GM23338 (cell line): ENCODE data around the gene SMARCC2. TPM values are rescaled to one million over a fixed set of nuclear protein-coding genes. Genes with fewer than 3 reads are reported as not detected.

Experiments used
- ATAC-seq: fragments of 200-7000 bp; cut with Tn5 transposase; 3 replicates; pipeline ENCODE4 v1.9.1; 2020
- DNase-seq: peaks from one replicate; pipeline ENCODE4 v3.0.0-alpha.2; 2015; ENCODE audit warnings: low spot score
- H2AFZ ChIP-seq: fragments of 200-600 bp; sonication (generic); 2 replicates; pipeline ENCODE4 v1.8.0; 2016; ENCODE audit warnings: antibody characterized with exemption, mild to moderate bottlenecking, moderate library complexity
- H3F3A ChIP-seq: fragments of 200-600 bp; sonication (generic); replicated peaks from 2 replicates; pipeline ENCODE4 v1.8.0; 2017; ENCODE audit warnings: antibody characterized with exemption, mixed run types, low read depth
- H3K27ac ChIP-seq: fragments of 200-600 bp; sonication (generic); 2 replicates; pipeline ENCODE4 v1.6.1; 2016; ENCODE audit warnings: low read depth
- H3K27me3 ChIP-seq: fragments of 200-600 bp; sonication (generic); 2 replicates; pipeline ENCODE4 v1.8.0; 2016; ENCODE audit warnings: mild to moderate bottlenecking, mixed run types, moderate library complexity; ENCODE audit not compliant: insufficient read depth
- H3K36me3 ChIP-seq: fragments of 200-600 bp; sonication (generic); 2 replicates; pipeline ENCODE4 v1.8.0; 2016; ENCODE audit warnings: mild to moderate bottlenecking; ENCODE audit not compliant: insufficient read depth
- H3K4me1 ChIP-seq: fragments of 200-600 bp; sonication (generic); 2 replicates; pipeline ENCODE4 v1.8.0; 2016; ENCODE audit warnings: mild to moderate bottlenecking, moderate library complexity; ENCODE audit not compliant: insufficient read depth
- H3K4me2 ChIP-seq: fragments of 200-600 bp; sonication (generic); 2 replicates; pipeline ENCODE4 v1.7.1; 2017; ENCODE audit warnings: mixed run types
- H3K4me3 ChIP-seq: fragments of 200-600 bp; sonication (generic); 2 replicates; pipeline ENCODE4 v1.6.1; 2016; ENCODE audit warnings: mixed run types
- H3K79me2 ChIP-seq: fragments of 200-600 bp; sonication (generic); replicated peaks from 2 replicates; pipeline ENCODE4 v1.8.0; 2017; ENCODE audit warnings: mild to moderate bottlenecking; ENCODE audit not compliant: insufficient read depth
- H3K9me2 ChIP-seq: fragments of 200-600 bp; sonication (generic); 2 replicates; pipeline ENCODE4 v1.8.0; 2017; ENCODE audit not compliant: insufficient read depth
- H4K20me1 ChIP-seq: fragments of 200-600 bp; sonication (generic); replicated peaks from 2 replicates; pipeline ENCODE4 v1.8.0; 2017; ENCODE audit warnings: mild to moderate bottlenecking; ENCODE audit not compliant: insufficient read depth
- H3K27ac Mint-ChIP-seq: 2 replicates; pipeline ENCODE4 v1.8.0; 2020; ENCODE audit warnings: inconsistent platforms, mild to moderate bottlenecking, moderate library complexity, mixed read lengths
- H3K27me3 Mint-ChIP-seq: 3 replicates; pipeline ENCODE4 v1.8.0; 2022; ENCODE audit warnings: low read depth, mild to moderate bottlenecking, moderate library complexity, mixed read lengths, inconsistent platforms; ENCODE audit not compliant: insufficient read depth, poor library complexity
- H3K36me3 Mint-ChIP-seq: 3 replicates; pipeline ENCODE4 v1.8.0; 2021; ENCODE audit warnings: low read depth, mild to moderate bottlenecking, inconsistent platforms, moderate library complexity, mixed read lengths
- H3K4me1 Mint-ChIP-seq: 3 replicates; pipeline ENCODE4 v1.8.0; 2020; ENCODE audit warnings: mild to moderate bottlenecking, inconsistent platforms, mixed read lengths
- H3K4me3 Mint-ChIP-seq: 3 replicates; pipeline ENCODE4 v1.8.0; 2021; ENCODE audit warnings: moderate library complexity, mild to moderate bottlenecking, inconsistent platforms, mixed read lengths
- H3K9me3 Mint-ChIP-seq: 3 replicates; pipeline ENCODE4 v1.8.0; 2020; ENCODE audit warnings: moderate library complexity, mild to moderate bottlenecking, inconsistent platforms, mixed read lengths
- EZH2 ChIP-seq: fragments of 200-600 bp; sonication (generic); IDR thresholded peaks from one replicate; pipeline ENCODE4 v1.8.0; 2017; ENCODE audit warnings: antibody characterized with exemption, mild to moderate bottlenecking, low read depth; ENCODE audit not compliant: unreplicated experiment
- EZH2phosphoT487 ChIP-seq: fragments of 200-600 bp; sonication (generic); IDR thresholded peaks from one replicate; pipeline ENCODE4 v1.8.1; 2018; ENCODE audit warnings: antibody characterized with exemption; ENCODE audit not compliant: unreplicated experiment
- JUNB ChIP-seq: IDR thresholded peaks from one replicate; pipeline ENCODE4 v1.6.1; 2016; ENCODE audit warnings: antibody characterized with exemption; ENCODE audit not compliant: unreplicated experiment
- STAT1 ChIP-seq: IDR thresholded peaks from one replicate; pipeline ENCODE4 v1.6.1; 2016; ENCODE audit warnings: antibody characterized with exemption; ENCODE audit not compliant: unreplicated experiment
- ZNF114 ChIP-seq: fragments of 250-450 bp; sonication (Bioruptor Pico); IDR thresholded peaks from 2 replicates; pipeline ENCODE4 v1.5.0; 2020; ENCODE audit warnings: mild to moderate bottlenecking, moderate library complexity
- ZNF331 ChIP-seq: fragments of 250-450 bp; sonication (Bioruptor Pico); IDR thresholded peaks from 2 replicates; pipeline ENCODE4 v1.5.0; 2020; ENCODE audit warnings: low read depth, mild to moderate bottlenecking, moderate library complexity
- polyA plus RNA-seq: library from polyadenylated mRNA; unstranded; fragments of >200 nt; fragmentation: Nextera tagmentation; extraction: Ambion mirVana; gene quantifications from 2 replicates; pipeline ENCODE4 v1.2.1, GENCODE V29; 2016
- total RNA-seq: library from RNA; depleted of rRNA; stranded (reverse); fragments of >200 nt; shearing (Covaris generic); gene quantifications from 2 replicates; pipeline ENCODE4 v1.2.3, GENCODE V29; 2014
- TF ChIP-seq, protein P1 (sequence below): IDR thresholded peaks from one replicate; pipeline ENCODE4 v1.6.1; 2018; ENCODE audit warnings: antibody characterized with exemption; ENCODE audit not compliant: unreplicated experiment
- TF ChIP-seq, protein P2 (sequence below), 2 experiments: fragments of 200-600 bp in 1 of 2; sonication (generic) in 1 of 2; conservative IDR thresholded peaks; 2 replicates each; pipeline versions ENCODE4 v1.5.1 to v1.6.1; 2016 to 2017; ENCODE audit warnings: antibody characterized with exemption in 2 of 2, low read depth in 2 of 2, mild to moderate bottlenecking in 2 of 2, moderate library complexity in 1 of 2

Gene SMARCC2
- total and polyA plus RNA-seq, 2 experiments from 2014 or later: 40.4 to 68.3 TPM

DNA sequence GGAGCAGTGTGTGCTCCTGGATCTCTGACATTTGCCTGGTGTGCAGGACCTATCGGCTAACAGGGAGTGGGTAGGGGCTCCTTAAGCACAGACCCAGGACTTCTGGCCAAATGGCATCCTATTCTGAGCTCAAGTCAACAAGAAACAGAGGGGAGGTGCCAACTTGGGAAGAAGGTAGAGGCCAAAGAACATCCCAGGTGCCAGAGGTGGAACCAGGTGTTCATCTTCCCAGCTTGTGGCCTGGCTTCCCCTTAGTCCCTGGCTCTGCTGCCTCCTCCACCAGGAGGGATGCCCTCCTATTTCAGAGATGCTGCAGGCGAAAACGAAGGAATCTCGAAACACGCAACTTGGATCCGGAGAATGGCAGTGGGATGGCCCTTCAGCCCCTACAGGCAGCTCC, 46.8 kb upstream of the SMARCC2 start:
- H3K79me2 ChIP-seq: no peaks in the 10 kb centered on the region
- DNase-seq (no peak), ATAC-seq (no peak)
- H3K27ac ChIP-seq: no peak overlapping the region
- no peak overlapping the region for H3K4me3 Mint-ChIP-seq
- peaks cover 10% of the 10 kb centered on the region; the same call in 2 of the 3 replicates for H3K4me1 Mint-ChIP-seq
- peaks cover 17% of the 10 kb centered on the region for H3K27me3 Mint-ChIP-seq
- peaks cover 4% of the 10 kb centered on the region; the same call in 1 of the 2 replicates for H3F3A ChIP-seq
- 0 out of 2 replicates have a peak, but pooled peaks cover 6% of the 10 kb centered on the region for H3K36me3 ChIP-seq
- no peaks in the 10 kb centered on the region for H3K9me3 Mint-ChIP-seq
- peaks cover 5% of the 10 kb centered on the region; the same call in 1 of the 2 replicates for H3K27me3 ChIP-seq
- no peak overlapping the region for H3K4me3 ChIP-seq
- H2AFZ ChIP-seq: no peak overlapping the region
- no peak overlapping the region for H3K4me2 ChIP-seq
- no peaks in the 10 kb centered on the region for H3K4me1 ChIP-seq
- peaks cover 7% of the 10 kb centered on the region; the same call in 1 of the 2 replicates for H4K20me1 ChIP-seq
- peaks cover 6% of the 10 kb centered on the region for H3K36me3 Mint-ChIP-seq
- no peak for TF ChIP-seq ZNF114 (CRISPR knock-in tag)
- TF ChIP-seq STAT1: no peak
- H3K9me2 ChIP-seq: no peaks in the 10 kb centered on the region
- no peak overlapping the region for H3K27ac Mint-ChIP-seq

DNA sequence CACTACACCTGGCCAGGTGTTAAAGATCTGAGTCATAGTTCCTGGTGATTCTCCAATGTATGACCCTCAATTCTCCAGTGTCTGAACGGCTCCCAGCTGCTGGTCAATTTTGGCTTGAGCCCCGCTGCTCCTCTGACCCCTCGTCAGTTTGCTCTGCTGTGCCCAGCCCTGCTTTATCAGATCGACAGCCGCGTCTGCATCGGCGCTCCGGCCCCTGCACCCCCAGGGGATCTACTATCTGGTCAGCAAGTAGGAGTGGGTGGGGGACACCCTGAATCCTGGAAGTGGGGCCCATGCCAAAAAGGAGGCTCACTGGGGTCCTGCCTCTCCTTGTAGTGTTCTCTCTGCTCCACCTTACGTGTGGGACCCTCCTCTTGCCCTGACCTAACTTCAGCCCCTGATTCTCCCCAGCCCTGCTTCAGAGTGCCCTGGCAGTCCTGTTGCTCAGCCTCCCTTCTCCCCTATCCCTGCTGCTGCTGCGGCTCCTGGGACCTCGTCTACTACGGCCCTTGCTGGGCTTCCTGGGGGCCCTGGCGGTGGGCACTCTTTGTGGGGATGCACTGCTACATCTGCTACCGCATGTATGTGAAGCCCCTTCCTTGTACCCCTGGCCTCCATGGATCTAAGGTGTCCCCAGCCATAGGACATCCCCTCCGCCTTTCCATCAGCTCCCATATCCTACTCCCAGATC, 45.6 kb upstream of the SMARCC2 start:
- no peaks in the 10 kb centered on the region for H3K9me2 ChIP-seq
- DNase-seq (no peak), ATAC-seq (no peak)
- no peaks in the 10 kb centered on the region for H3K79me2 ChIP-seq
- H3K27ac Mint-ChIP-seq: no peak overlapping the region
- peaks cover 9% of the 10 kb centered on the region for H3K27me3 Mint-ChIP-seq
- H3K36me3 ChIP-seq: no peaks in the 10 kb centered on the region
- H2AFZ ChIP-seq: no peak overlapping the region
- no peaks in the 10 kb centered on the region for H3K36me3 Mint-ChIP-seq
- no peak overlapping the region for H3K4me2 ChIP-seq
- H3K4me3 ChIP-seq: no peak overlapping the region
- TF ChIP-seq, protein P1, sequence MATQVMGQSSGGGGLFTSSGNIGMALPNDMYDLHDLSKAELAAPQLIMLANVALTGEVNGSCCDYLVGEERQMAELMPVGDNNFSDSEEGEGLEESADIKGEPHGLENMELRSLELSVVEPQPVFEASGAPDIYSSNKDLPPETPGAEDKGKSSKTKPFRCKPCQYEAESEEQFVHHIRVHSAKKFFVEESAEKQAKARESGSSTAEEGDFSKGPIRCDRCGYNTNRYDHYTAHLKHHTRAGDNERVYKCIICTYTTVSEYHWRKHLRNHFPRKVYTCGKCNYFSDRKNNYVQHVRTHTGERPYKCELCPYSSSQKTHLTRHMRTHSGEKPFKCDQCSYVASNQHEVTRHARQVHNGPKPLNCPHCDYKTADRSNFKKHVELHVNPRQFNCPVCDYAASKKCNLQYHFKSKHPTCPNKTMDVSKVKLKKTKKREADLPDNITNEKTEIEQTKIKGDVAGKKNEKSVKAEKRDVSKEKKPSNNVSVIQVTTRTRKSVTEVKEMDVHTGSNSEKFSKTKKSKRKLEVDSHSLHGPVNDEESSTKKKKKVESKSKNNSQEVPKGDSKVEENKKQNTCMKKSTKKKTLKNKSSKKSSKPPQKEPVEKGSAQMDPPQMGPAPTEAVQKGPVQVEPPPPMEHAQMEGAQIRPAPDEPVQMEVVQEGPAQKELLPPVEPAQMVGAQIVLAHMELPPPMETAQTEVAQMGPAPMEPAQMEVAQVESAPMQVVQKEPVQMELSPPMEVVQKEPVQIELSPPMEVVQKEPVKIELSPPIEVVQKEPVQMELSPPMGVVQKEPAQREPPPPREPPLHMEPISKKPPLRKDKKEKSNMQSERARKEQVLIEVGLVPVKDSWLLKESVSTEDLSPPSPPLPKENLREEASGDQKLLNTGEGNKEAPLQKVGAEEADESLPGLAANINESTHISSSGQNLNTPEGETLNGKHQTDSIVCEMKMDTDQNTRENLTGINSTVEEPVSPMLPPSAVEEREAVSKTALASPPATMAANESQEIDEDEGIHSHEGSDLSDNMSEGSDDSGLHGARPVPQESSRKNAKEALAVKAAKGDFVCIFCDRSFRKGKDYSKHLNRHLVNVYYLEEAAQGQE: no peak
- TF ChIP-seq JUNB (no peak), EZH2phosphoT487 (no peak), ZNF331 (no peak), EZH2 (no peak)
- TF ChIP-seq, protein P2, sequence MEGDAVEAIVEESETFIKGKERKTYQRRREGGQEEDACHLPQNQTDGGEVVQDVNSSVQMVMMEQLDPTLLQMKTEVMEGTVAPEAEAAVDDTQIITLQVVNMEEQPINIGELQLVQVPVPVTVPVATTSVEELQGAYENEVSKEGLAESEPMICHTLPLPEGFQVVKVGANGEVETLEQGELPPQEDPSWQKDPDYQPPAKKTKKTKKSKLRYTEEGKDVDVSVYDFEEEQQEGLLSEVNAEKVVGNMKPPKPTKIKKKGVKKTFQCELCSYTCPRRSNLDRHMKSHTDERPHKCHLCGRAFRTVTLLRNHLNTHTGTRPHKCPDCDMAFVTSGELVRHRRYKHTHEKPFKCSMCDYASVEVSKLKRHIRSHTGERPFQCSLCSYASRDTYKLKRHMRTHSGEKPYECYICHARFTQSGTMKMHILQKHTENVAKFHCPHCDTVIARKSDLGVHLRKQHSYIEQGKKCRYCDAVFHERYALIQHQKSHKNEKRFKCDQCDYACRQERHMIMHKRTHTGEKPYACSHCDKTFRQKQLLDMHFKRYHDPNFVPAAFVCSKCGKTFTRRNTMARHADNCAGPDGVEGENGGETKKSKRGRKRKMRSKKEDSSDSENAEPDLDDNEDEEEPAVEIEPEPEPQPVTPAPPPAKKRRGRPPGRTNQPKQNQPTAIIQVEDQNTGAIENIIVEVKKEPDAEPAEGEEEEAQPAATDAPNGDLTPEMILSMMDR (conservative IDR thresholded peaks at IDR 0.05; ENCODE audit: low read depth in 2 of 2): no peak
- no peaks in the 10 kb centered on the region; the same call in 1 of the 2 replicates for H4K20me1 ChIP-seq
- H3F3A ChIP-seq: peaks cover 7% of the 10 kb centered on the region; the same call in 1 of the 2 replicates
- H3K27me3 ChIP-seq: peaks cover 5% of the 10 kb centered on the region; the same call in 1 of the 2 replicates
- H3K4me1 ChIP-seq: no peaks in the 10 kb centered on the region
- H3K4me1 Mint-ChIP-seq: peaks cover 19% of the 10 kb centered on the region; the same call in 2 of the 3 replicates
- H3K27ac ChIP-seq: no peak overlapping the region
- no peaks in the 10 kb centered on the region for H3K9me3 Mint-ChIP-seq
- H3K4me3 Mint-ChIP-seq: no peak overlapping the region
